GM23338 (cell line): ENCODE results near the gene NCOA7. TPM values are rescaled to one million over a fixed set of nuclear protein-coding genes. Genes with fewer than 3 reads are reported as not detected.

Experiments used
- ATAC-seq: fragments of 200-7000 bp; cut with Tn5 transposase; 3 replicates; pipeline ENCODE4 v1.9.1; 2020
- DNase-seq: peaks from one replicate; pipeline ENCODE4 v3.0.0-alpha.2; 2015; ENCODE audit warnings: low spot score
- H2AFZ ChIP-seq: fragments of 200-600 bp; sonication (generic); 2 replicates; pipeline ENCODE4 v1.8.0; 2016; ENCODE audit warnings: antibody characterized with exemption, mild to moderate bottlenecking, moderate library complexity
- H3F3A ChIP-seq: fragments of 200-600 bp; sonication (generic); replicated peaks from 2 replicates; pipeline ENCODE4 v1.8.0; 2017; ENCODE audit warnings: antibody characterized with exemption, mixed run types, low read depth
- H3K27ac ChIP-seq: fragments of 200-600 bp; sonication (generic); 2 replicates; pipeline ENCODE4 v1.6.1; 2016; ENCODE audit warnings: low read depth
- H3K27me3 ChIP-seq: fragments of 200-600 bp; sonication (generic); 2 replicates; pipeline ENCODE4 v1.8.0; 2016; ENCODE audit warnings: mild to moderate bottlenecking, mixed run types, moderate library complexity; ENCODE audit not compliant: insufficient read depth
- H3K36me3 ChIP-seq: fragments of 200-600 bp; sonication (generic); 2 replicates; pipeline ENCODE4 v1.8.0; 2016; ENCODE audit warnings: mild to moderate bottlenecking; ENCODE audit not compliant: insufficient read depth
- H3K4me1 ChIP-seq: fragments of 200-600 bp; sonication (generic); 2 replicates; pipeline ENCODE4 v1.8.0; 2016; ENCODE audit warnings: mild to moderate bottlenecking, moderate library complexity; ENCODE audit not compliant: insufficient read depth
- H3K4me2 ChIP-seq: fragments of 200-600 bp; sonication (generic); 2 replicates; pipeline ENCODE4 v1.7.1; 2017; ENCODE audit warnings: mixed run types
- H3K4me3 ChIP-seq: fragments of 200-600 bp; sonication (generic); 2 replicates; pipeline ENCODE4 v1.6.1; 2016; ENCODE audit warnings: mixed run types
- H3K79me2 ChIP-seq: fragments of 200-600 bp; sonication (generic); replicated peaks from 2 replicates; pipeline ENCODE4 v1.8.0; 2017; ENCODE audit warnings: mild to moderate bottlenecking; ENCODE audit not compliant: insufficient read depth
- H3K9me2 ChIP-seq: fragments of 200-600 bp; sonication (generic); 2 replicates; pipeline ENCODE4 v1.8.0; 2017; ENCODE audit not compliant: insufficient read depth
- H4K20me1 ChIP-seq: fragments of 200-600 bp; sonication (generic); replicated peaks from 2 replicates; pipeline ENCODE4 v1.8.0; 2017; ENCODE audit warnings: mild to moderate bottlenecking; ENCODE audit not compliant: insufficient read depth
- H3K27ac Mint-ChIP-seq: 2 replicates; pipeline ENCODE4 v1.8.0; 2020; ENCODE audit warnings: inconsistent platforms, mild to moderate bottlenecking, moderate library complexity, mixed read lengths
- H3K27me3 Mint-ChIP-seq: 3 replicates; pipeline ENCODE4 v1.8.0; 2022; ENCODE audit warnings: low read depth, mild to moderate bottlenecking, moderate library complexity, mixed read lengths, inconsistent platforms; ENCODE audit not compliant: insufficient read depth, poor library complexity
- H3K36me3 Mint-ChIP-seq: 3 replicates; pipeline ENCODE4 v1.8.0; 2021; ENCODE audit warnings: low read depth, mild to moderate bottlenecking, inconsistent platforms, moderate library complexity, mixed read lengths
- H3K4me1 Mint-ChIP-seq: 3 replicates; pipeline ENCODE4 v1.8.0; 2020; ENCODE audit warnings: mild to moderate bottlenecking, inconsistent platforms, mixed read lengths
- H3K4me3 Mint-ChIP-seq: 3 replicates; pipeline ENCODE4 v1.8.0; 2021; ENCODE audit warnings: moderate library complexity, mild to moderate bottlenecking, inconsistent platforms, mixed read lengths
- H3K9me3 Mint-ChIP-seq: 3 replicates; pipeline ENCODE4 v1.8.0; 2020; ENCODE audit warnings: moderate library complexity, mild to moderate bottlenecking, inconsistent platforms, mixed read lengths
- POLR2AphosphoS5 ChIP-seq: IDR thresholded peaks from 2 replicates; pipeline ENCODE4 v1.6.1; 2016; ENCODE audit warnings: antibody characterized with exemption, low read depth
- STAT1 ChIP-seq: IDR thresholded peaks from one replicate; pipeline ENCODE4 v1.6.1; 2016; ENCODE audit warnings: antibody characterized with exemption; ENCODE audit not compliant: unreplicated experiment
- ZNF114 ChIP-seq: fragments of 250-450 bp; sonication (Bioruptor Pico); IDR thresholded peaks from 2 replicates; pipeline ENCODE4 v1.5.0; 2020; ENCODE audit warnings: mild to moderate bottlenecking, moderate library complexity
- ZNF331 ChIP-seq: fragments of 250-450 bp; sonication (Bioruptor Pico); IDR thresholded peaks from 2 replicates; pipeline ENCODE4 v1.5.0; 2020; ENCODE audit warnings: low read depth, mild to moderate bottlenecking, moderate library complexity
- long read RNA-seq: library from polyadenylated mRNA; unstranded; transcript quantifications from one replicate; pipeline ENCODE4 v2.0.0, GENCODE V29; 2020; ENCODE audit not compliant: unreplicated experiment
- polyA plus RNA-seq: library from polyadenylated mRNA; unstranded; fragments of >200 nt; fragmentation: Nextera tagmentation; extraction: Ambion mirVana; gene quantifications from 2 replicates; pipeline ENCODE4 v1.2.1, GENCODE V29; 2016
- total RNA-seq: library from RNA; depleted of rRNA; stranded (reverse); fragments of >200 nt; shearing (Covaris generic); gene quantifications from 2 replicates; pipeline ENCODE4 v1.2.3, GENCODE V29; 2014; rRNA removed
- TF ChIP-seq, protein P1 (sequence below): IDR thresholded peaks from one replicate; pipeline ENCODE4 v1.6.1; 2018; ENCODE audit warnings: antibody characterized with exemption; ENCODE audit not compliant: unreplicated experiment

NCOA7 gene
- total RNA-seq = 9.3 and 14.8 TPM in 2 replicates
- 15.7 and 17.1 TPM in 2 replicates for polyA plus RNA-seq
- long read RNA-seq, partial matches to known transcripts = 6 of 8 reads
- long read RNA-seq, other reads (novel, unspliced or antisense) = 2 of 8 reads

DNA sequence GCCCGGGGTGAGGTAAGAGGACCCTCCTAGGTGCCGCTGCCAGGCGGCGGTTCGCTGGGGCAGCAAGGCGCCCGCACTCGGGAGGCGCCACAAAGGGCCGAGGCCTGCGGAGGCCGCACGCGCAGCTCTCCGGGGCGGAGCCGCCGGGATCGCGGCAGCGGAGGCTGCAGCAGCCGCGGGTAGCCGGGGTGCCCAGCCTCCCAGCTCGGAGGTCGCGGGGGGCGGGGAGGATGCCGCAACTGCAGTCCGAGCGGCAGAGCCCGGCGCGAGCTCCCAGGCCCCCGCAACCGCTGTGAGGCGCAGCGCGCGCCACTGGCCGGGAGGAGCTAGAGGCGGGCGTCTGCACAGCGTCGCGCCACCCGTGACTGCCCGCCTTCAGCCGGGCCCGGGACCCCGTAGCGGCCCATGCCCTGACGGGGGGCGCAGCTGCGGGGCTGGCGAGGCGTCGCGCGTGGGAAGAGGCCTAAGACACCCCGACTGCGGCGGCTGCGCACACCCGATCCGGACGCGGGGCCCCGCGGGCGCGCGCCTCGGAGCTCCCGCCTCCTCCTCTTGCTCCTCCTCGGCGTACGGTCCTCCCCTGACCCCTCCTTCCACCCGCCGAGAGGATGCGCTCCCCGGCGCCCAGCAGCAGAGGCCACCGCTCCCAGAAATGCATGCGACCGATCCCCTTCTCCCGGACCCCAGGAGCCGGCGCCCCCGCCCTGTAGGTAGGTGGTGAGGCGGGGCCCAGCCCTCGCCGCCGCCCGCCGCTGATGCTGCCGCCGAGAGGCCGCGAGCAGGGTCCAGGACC is at the start of gene NCOA7:
TSS of gene NCOA7 (plus strand) at position 603 of the 793 bp plus-strand sequence. CDS start 24,395 bp downstream, outside the sequence.
- Histone ChIP-seq H3K79me2 (peaks cover 13% of the 10 kb centered on the region), H3F3A (peaks cover 7% of the 10 kb centered on the region; the same call in 1 of the 2 replicates), H3K27me3 (no peaks in the 10 kb centered on the region), H3K4me1 (peaks cover 19% of the 10 kb centered on the region), H4K20me1 (no peaks in the 10 kb centered on the region), H3K36me3 (no peaks in the 10 kb centered on the region), H3K9me2 (no peaks in the 10 kb centered on the region), H2AFZ (peak within 1 kb of the TSS; percentile 92), H3K27ac (peak within 1 kb of the TSS; percentile 57; the same call in 1 of the 2 replicates), H3K4me2 (peak within 1 kb of the TSS; percentile 92), H3K4me3 (peak within 1 kb of the TSS; percentile 85)
- H3K27me3 Mint-ChIP-seq = peaks cover 4% of the 10 kb centered on the region
- H3K36me3 Mint-ChIP-seq = peaks cover 2% of the 10 kb centered on the region; the same call in 1 of the 3 replicates
- peak; percentile 81 for ATAC-seq
- peak within 1 kb of the TSS; percentile 89 for H3K27ac Mint-ChIP-seq
- TF ChIP-seq POLR2AphosphoS5 = peak; percentile 71; the same call in 1 of the 2 replicates
- no peak for TF ChIP-seq ZNF114 (CRISPR knock-in tag)
- DNase-seq = peak; percentile 88
- peaks cover 24% of the 10 kb centered on the region for H3K4me1 Mint-ChIP-seq
- no peaks in the 10 kb centered on the region for H3K9me3 Mint-ChIP-seq
- peak within 1 kb of the TSS; percentile 86 for H3K4me3 Mint-ChIP-seq

DNA sequence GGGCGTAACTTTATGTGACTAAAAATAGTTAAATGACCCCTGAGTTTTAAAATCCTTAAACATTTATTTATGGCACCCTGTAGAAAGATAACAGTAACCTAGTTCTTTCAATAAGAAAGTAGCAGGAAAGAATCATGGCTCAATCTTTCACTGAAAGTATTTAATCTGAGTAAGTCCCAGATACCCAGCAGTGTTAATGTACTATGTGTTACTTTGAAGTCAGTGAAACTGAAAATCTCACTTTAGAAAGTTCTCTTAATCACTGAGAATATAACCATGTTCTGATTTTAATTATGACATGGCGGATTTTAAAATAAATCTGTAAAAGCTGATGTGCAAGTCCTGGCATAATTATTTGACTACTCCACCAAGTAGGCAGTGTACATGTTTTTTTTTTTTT is 49.4 kb upstream of the NCOA7 start:
- H3K4me1 ChIP-seq = peaks cover 55% of the 10 kb centered on the region

DNA sequence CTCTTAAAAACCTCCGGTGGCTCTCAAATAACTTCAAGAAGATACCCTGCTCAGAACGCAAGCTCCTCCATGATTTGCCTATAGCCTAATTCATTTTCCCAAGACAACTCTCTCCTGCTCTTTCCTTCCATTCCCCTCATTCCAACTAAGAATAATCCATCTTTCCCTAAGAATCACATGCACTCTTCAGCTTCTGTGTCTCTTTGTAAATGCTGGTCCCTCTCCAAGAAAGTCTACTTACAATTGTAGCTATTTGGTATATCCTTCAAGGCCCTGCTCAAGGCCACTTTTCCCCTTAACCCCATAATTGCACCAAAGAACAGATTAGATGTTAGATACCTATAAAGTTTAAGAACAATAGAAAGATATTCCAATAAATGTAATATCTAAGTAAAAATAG is 48.7 kb upstream of the NCOA7 start:
- Mint-ChIP-seq H3K36me3 (no peaks in the 10 kb centered on the region; the same call in 2 of the 3 replicates), H3K27ac (no peak overlapping the region), H3K4me1 (peaks cover 43% of the 10 kb centered on the region), H3K4me3 (no peak overlapping the region), H3K27me3 (peaks cover 8% of the 10 kb centered on the region), H3K9me3 (no peaks in the 10 kb centered on the region)
- no peak overlapping the region; the same call in 1 of the 2 replicates for H2AFZ ChIP-seq
- TF ChIP-seq, protein P1, sequence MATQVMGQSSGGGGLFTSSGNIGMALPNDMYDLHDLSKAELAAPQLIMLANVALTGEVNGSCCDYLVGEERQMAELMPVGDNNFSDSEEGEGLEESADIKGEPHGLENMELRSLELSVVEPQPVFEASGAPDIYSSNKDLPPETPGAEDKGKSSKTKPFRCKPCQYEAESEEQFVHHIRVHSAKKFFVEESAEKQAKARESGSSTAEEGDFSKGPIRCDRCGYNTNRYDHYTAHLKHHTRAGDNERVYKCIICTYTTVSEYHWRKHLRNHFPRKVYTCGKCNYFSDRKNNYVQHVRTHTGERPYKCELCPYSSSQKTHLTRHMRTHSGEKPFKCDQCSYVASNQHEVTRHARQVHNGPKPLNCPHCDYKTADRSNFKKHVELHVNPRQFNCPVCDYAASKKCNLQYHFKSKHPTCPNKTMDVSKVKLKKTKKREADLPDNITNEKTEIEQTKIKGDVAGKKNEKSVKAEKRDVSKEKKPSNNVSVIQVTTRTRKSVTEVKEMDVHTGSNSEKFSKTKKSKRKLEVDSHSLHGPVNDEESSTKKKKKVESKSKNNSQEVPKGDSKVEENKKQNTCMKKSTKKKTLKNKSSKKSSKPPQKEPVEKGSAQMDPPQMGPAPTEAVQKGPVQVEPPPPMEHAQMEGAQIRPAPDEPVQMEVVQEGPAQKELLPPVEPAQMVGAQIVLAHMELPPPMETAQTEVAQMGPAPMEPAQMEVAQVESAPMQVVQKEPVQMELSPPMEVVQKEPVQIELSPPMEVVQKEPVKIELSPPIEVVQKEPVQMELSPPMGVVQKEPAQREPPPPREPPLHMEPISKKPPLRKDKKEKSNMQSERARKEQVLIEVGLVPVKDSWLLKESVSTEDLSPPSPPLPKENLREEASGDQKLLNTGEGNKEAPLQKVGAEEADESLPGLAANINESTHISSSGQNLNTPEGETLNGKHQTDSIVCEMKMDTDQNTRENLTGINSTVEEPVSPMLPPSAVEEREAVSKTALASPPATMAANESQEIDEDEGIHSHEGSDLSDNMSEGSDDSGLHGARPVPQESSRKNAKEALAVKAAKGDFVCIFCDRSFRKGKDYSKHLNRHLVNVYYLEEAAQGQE = no peak
- TF ChIP-seq ZNF114 (CRISPR knock-in tag) = no peak
- TF ChIP-seq ZNF331 (CRISPR knock-in tag) = no peak
- H3K4me2 ChIP-seq = no peak overlapping the region
- H3K27me3 ChIP-seq = peaks cover 1% of the 10 kb centered on the region
- no peak overlapping the region for H3K27ac ChIP-seq
- H3K36me3 ChIP-seq = no peaks in the 10 kb centered on the region
- H3K4me3 ChIP-seq = no peak overlapping the region
- H3K9me2 ChIP-seq = no peaks in the 10 kb centered on the region
- DNase-seq (no peak), ATAC-seq (no peak)
- peaks cover 55% of the 10 kb centered on the region for H3K4me1 ChIP-seq
- no peaks in the 10 kb centered on the region for H4K20me1 ChIP-seq
- peaks cover 8% of the 10 kb centered on the region for H3K79me2 ChIP-seq
- peaks cover 14% of the 10 kb centered on the region for H3F3A ChIP-seq

More for the DNA sequence above, 49.4 kb upstream of the NCOA7 start:
- no peak for TF ChIP-seq STAT1
- Histone ChIP-seq H2AFZ (no peak overlapping the region), H3K36me3 (no peaks in the 10 kb centered on the region), H3K4me3 (no peak overlapping the region), H3K9me2 (no peaks in the 10 kb centered on the region), H3F3A (peaks cover 14% of the 10 kb centered on the region), H4K20me1 (no peaks in the 10 kb centered on the region), H3K79me2 (peaks cover 8% of the 10 kb centered on the region), H3K27ac (no peak overlapping the region), H3K27me3 (no peaks in the 10 kb centered on the region), H3K4me2 (no peak overlapping the region)
- DNase-seq (no peak), ATAC-seq (no peak)
- Mint-ChIP-seq H3K4me1 (peaks cover 40% of the 10 kb centered on the region), H3K27ac (no peak overlapping the region), H3K36me3 (no peaks in the 10 kb centered on the region; the same call in 2 of the 3 replicates), H3K9me3 (no peaks in the 10 kb centered on the region), H3K4me3 (no peak overlapping the region), H3K27me3 (peaks cover 3% of the 10 kb centered on the region)
